ENCODE results near the gene MRPL49.

- TF ChIP-seq CTCF (IDR thresholded peaks at IDR 0.05) (no peak), EZH2phosphoT487 (IDR thresholded peaks at IDR 0.05) (no peak)
These were observed 10.3 kb downstream of the MRPL49 start for GRCh38 chr11:65132238-65132987.
